HL-60 (cell line): ENCODE data around the gene MIEN1.

Source experiments
- DNase-seq, 2 experiments: peaks; one replicate each; pipeline ENCODE4 v3.0.0-alpha.2; 2010 to 2020; ENCODE audit warnings: low read depth in 1 of 2, low spot score in 1 of 2
- H3K27ac ChIP-seq: fragments of 250-450 bp; sonication (Bioruptor Pico); replicated peaks from 2 replicates; pipeline ENCODE4 v1.5.1; 2020; ENCODE audit warnings: mild to moderate bottlenecking, moderate library complexity
- H3K27me3 ChIP-seq: fragments of 250-450 bp; sonication (Bioruptor Pico); 2 replicates; pipeline ENCODE4 v1.5.1; 2021; ENCODE audit warnings: mild to moderate bottlenecking, moderate library complexity; ENCODE audit not compliant: insufficient read depth, poor library complexity, severe bottlenecking
- H3K4me3 ChIP-seq: replicated peaks from 2 replicates; pipeline ENCODE4 v1.5.1; 2011; ENCODE audit warnings: mild to moderate bottlenecking, control low read depth, low read length; ENCODE audit not compliant: insufficient read depth
- GABPA ChIP-seq: IDR thresholded peaks from 2 replicates; pipeline ENCODE4 v1.6.1; 2012; ENCODE audit warnings: low read depth
- POLR2AphosphoS5 ChIP-seq: IDR thresholded peaks from 2 replicates; pipeline ENCODE4 v1.6.1; 2012; ENCODE audit warnings: low read depth
- SPI1 ChIP-seq: IDR thresholded peaks from 2 replicates; pipeline ENCODE4 v1.6.1; 2012; ENCODE audit warnings: low read depth, mild to moderate bottlenecking, borderline replicate concordance
- TF ChIP-seq, protein P1 (sequence below): IDR thresholded peaks from 2 replicates; pipeline ENCODE4 v1.6.1; 2012; ENCODE audit warnings: low read depth; ENCODE audit not compliant: insufficient replicate concordance
- TF ChIP-seq, protein P2 (sequence below): IDR thresholded peaks from one replicate; pipeline ENCODE4 v1.5.1; 2011; ENCODE audit warnings: low read length, control low read depth, inconsistent platforms; ENCODE audit not compliant: insufficient read depth

MIEN1 gene

DNA sequence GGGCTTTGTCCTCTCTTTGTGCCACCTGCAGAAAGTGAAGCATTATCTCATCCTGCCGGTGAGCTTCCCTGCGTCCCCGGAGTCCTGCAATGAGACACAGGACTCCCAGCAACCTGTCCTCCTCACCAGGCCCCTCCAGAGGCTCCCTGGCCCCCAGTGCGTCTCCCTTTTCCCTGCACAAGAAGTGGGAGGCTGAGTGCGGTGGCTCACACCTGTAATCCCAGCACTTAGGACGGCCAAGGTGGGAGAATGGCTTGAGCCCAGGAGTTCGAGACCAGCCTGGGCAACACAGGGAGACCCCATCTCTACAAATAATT, 15.8 kb upstream of the MIEN1 start:
- no peak overlapping the region for H3K27ac ChIP-seq
- TF ChIP-seq SPI1: no peak
- no peak for TF ChIP-seq GABPA
- no peak overlapping the region for H3K4me3 ChIP-seq
- peaks cover 19% of the 10 kb centered on the region for H3K27me3 ChIP-seq
- DNase-seq: no peak

DNA sequence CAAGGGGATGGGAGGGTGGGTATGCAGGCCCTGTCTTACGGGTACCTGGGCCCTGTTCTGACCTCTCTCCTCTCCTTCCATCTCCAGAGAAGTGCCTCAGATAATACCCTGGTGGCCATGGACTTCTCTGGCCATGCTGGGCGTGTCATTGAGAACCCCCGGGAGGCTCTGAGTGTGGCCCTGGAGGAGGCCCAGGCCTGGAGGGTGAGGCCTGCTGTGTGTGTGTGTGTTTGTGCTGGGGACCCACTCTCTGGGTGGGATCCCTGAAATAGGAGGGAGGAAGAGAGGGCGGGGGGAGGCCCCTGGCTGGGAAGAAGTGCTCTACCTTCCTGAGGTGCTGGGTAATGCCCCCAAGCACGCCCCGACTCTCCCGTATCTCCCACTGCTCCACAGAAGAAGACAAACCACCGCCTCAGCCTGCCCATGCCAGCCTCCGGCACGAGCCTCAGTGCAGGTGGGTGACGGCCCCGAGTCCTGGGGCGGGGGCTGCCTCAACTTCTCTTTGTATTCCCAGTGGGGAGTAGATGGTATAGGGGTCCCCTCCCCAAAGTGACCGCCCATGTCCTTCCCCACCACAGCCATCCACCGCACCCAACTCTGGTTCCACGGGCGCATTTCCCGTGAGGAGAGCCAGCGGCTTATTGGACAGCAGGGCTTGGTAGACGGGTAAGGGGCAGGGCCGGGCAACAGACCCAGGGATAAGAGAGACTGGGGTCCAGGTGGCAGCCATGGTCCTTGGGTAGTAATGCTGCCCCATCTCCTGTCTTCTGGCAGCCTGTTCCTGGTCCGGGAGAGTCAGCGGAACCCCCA, 15.2 kb upstream of the MIEN1 start:
- no peak for DNase-seq

DNA sequence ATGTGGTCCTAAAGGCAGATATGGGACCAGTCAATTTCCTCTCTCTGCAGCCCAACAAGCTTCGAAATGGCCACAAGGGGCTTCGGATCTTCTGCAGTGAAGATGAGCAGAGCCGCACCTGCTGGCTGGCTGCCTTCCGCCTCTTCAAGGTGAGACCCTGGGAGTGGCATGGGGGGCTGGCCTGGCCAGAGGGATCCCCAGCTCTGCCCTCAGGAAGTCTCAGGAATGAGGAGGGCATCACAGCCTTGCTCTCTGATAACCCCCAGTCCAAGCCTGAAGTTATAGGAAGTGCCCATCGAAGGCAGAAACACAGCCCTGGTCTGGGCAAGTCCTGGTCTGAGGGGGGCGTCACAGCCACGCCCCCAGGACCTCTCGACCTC, 14.5 kb upstream of the MIEN1 start:
- DNase-seq: no peak
- Histone ChIP-seq H3K27ac (no peak overlapping the region), H3K27me3 (peaks cover 30% of the 10 kb centered on the region), H3K4me3 (no peak overlapping the region)
- TF ChIP-seq, protein P1, sequence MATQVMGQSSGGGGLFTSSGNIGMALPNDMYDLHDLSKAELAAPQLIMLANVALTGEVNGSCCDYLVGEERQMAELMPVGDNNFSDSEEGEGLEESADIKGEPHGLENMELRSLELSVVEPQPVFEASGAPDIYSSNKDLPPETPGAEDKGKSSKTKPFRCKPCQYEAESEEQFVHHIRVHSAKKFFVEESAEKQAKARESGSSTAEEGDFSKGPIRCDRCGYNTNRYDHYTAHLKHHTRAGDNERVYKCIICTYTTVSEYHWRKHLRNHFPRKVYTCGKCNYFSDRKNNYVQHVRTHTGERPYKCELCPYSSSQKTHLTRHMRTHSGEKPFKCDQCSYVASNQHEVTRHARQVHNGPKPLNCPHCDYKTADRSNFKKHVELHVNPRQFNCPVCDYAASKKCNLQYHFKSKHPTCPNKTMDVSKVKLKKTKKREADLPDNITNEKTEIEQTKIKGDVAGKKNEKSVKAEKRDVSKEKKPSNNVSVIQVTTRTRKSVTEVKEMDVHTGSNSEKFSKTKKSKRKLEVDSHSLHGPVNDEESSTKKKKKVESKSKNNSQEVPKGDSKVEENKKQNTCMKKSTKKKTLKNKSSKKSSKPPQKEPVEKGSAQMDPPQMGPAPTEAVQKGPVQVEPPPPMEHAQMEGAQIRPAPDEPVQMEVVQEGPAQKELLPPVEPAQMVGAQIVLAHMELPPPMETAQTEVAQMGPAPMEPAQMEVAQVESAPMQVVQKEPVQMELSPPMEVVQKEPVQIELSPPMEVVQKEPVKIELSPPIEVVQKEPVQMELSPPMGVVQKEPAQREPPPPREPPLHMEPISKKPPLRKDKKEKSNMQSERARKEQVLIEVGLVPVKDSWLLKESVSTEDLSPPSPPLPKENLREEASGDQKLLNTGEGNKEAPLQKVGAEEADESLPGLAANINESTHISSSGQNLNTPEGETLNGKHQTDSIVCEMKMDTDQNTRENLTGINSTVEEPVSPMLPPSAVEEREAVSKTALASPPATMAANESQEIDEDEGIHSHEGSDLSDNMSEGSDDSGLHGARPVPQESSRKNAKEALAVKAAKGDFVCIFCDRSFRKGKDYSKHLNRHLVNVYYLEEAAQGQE: no peak
- no peak for TF ChIP-seq SPI1
- no peak for TF ChIP-seq GABPA
- no peak for TF ChIP-seq POLR2AphosphoS5
- TF ChIP-seq, protein P2, sequence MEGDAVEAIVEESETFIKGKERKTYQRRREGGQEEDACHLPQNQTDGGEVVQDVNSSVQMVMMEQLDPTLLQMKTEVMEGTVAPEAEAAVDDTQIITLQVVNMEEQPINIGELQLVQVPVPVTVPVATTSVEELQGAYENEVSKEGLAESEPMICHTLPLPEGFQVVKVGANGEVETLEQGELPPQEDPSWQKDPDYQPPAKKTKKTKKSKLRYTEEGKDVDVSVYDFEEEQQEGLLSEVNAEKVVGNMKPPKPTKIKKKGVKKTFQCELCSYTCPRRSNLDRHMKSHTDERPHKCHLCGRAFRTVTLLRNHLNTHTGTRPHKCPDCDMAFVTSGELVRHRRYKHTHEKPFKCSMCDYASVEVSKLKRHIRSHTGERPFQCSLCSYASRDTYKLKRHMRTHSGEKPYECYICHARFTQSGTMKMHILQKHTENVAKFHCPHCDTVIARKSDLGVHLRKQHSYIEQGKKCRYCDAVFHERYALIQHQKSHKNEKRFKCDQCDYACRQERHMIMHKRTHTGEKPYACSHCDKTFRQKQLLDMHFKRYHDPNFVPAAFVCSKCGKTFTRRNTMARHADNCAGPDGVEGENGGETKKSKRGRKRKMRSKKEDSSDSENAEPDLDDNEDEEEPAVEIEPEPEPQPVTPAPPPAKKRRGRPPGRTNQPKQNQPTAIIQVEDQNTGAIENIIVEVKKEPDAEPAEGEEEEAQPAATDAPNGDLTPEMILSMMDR: no peak

More for the DNA sequence above, 15.2 kb upstream of the MIEN1 start:
- Histone ChIP-seq H3K4me3 (no peak overlapping the region), H3K27ac (no peak overlapping the region), H3K27me3 (peaks cover 23% of the 10 kb centered on the region)
- TF ChIP-seq GABPA (no peak), POLR2AphosphoS5 (no peak), SPI1 (no peak)
- TF ChIP-seq, protein P2: no peak
- TF ChIP-seq, protein P1: no peak

DNA sequence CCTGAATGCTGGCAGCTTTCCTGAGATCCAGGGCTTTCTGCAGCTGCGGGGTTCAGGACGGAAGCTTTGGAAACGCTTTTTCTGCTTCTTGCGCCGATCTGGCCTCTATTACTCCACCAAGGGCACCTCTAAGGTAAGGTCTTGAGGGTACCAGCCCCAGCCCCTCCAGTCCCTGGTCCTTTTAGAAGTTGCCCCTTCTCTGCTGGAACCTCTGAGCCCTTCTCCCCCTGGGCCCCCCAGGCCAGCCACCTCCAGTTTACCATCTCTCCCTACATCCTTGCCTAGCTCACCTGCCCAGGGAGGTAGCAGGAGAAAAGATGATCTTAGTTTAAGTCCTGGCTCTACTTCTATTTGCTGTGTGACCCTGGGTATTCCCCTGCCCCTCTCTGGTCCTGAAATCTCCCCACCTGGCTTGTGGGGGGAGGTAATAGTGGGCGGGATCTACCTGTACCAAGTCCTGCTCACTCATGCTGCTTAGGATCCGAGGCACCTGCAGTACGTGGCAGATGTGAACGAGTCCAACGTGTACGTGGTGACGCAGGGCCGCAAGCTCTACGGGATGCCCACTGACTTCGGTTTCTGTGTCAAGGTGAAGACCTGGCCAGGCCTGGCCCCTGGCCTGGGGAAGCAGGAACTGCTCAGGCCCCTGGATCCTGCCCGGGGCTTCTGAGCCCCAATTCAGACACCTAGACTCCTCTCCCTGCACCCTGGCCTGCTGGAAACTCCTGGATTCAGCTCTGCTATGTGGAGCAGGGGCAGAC, 13.9 kb upstream of the MIEN1 start:
- H3K27me3 ChIP-seq: peaks cover 36% of the 10 kb centered on the region
- DNase-seq: no peak

More for the DNA sequence above, 13.9 kb upstream of the MIEN1 start:
- no peak overlapping the region for H3K27ac ChIP-seq
- H3K4me3 ChIP-seq: no peak overlapping the region
- TF ChIP-seq, protein P2: no peak
- TF ChIP-seq POLR2AphosphoS5: no peak
- TF ChIP-seq GABPA: no peak
- TF ChIP-seq, protein P1: no peak
- TF ChIP-seq SPI1: no peak
